ENCODE results near the gene NPEPPS. TPM values are rescaled to one million over a fixed set of nuclear protein-coding genes. Genes with fewer than 3 reads are reported as not detected.

Gene NPEPPS
- total and polyA plus RNA-seq, 2 of the 8 experiments (the other 6 are each of a cell fraction or from before 2014, with no cell fraction given): 53.6 to 118 TPM

GRCh38 chr17:47632991-47633390 is 102.1 kb downstream of the NPEPPS start:
- Histone ChIP-seq H3K23ac (ENCODE audit: insufficient read length) (no peak overlapping the region), H2BK20ac (ENCODE audit: low read length) (no peak overlapping the region), H2BK12ac (ENCODE audit: low read depth, low read length) (no peak overlapping the region), H3K4me1 (replicated peaks in 1 of 4; ENCODE audit: control insufficient read depth in 3 of 4, insufficient read depth in 4 of 4, low read length in 3 of 4) (no peaks in the 10 kb centered on the region), H3K18ac (ENCODE audit: extremely low read depth, low read length) (no peak overlapping the region), H3K9me3 (ENCODE audit: insufficient read depth in 2 of 2, low read depth in 1 of 2, low read length in 1 of 2) (no peaks in the 10 kb centered on the region), H3K4ac (replicated peaks; ENCODE audit: insufficient read length, low read depth, low read length) (no peak overlapping the region), H2BK120ac (replicated peaks; ENCODE audit: low read depth, low read length) (no peak overlapping the region), H3K79me1 (ENCODE audit: low read depth, low read length) (no peaks in the 10 kb centered on the region), H4K5ac (ENCODE audit: insufficient read length, low read depth, low read length) (no peak overlapping the region), H3K79me2 (ENCODE audit: control insufficient read depth in 1 of 2, insufficient read depth in 2 of 2, low read length in 2 of 2) (no peaks in the 10 kb centered on the region), H4K91ac (replicated peaks; ENCODE audit: insufficient read length, low read length) (no peak overlapping the region), H4K8ac (ENCODE audit: extremely low read depth, insufficient read depth, low read length) (no peak overlapping the region), H3K27ac (ENCODE audit: low read depth, low read length) (no peak overlapping the region), H2AFZ (ENCODE audit: low read length) (no peak overlapping the region), H3K27me3 (replicated peaks in 1 of 4; ENCODE audit: control insufficient read depth in 3 of 4, extremely low read depth in 1 of 4, insufficient read depth in 3 of 4, low read length in 3 of 4) (no peaks in the 10 kb centered on the region), H3K9ac (replicated peaks in 1 of 4; ENCODE audit: extremely low read depth in 1 of 4, low read depth in 3 of 4, low read length in 3 of 4) (no peak overlapping the region), H3K56ac (replicated peaks; ENCODE audit: insufficient read length, low read depth, low read length) (no peak overlapping the region), H2BK15ac (ENCODE audit: low read length) (no peak overlapping the region), H2BK5ac (ENCODE audit: low read depth, low read length) (no peak overlapping the region), H2AK5ac (ENCODE audit: low read depth, low read length) (no peak overlapping the region), H3K4me2 (ENCODE audit: insufficient read depth in 1 of 2, low read depth in 2 of 2, low read length in 2 of 2) (no peak overlapping the region), H3K36me3 (ENCODE audit: control insufficient read depth in 2 of 4, insufficient read depth in 4 of 4, low read length in 3 of 4) (no peaks in the 10 kb centered on the region; a peak in 2 of 8 replicates), H4K20me1 (replicated peaks in 1 of 2; ENCODE audit: control insufficient read depth in 1 of 2, insufficient read depth in 2 of 2, low read length in 2 of 2) (peaks cover 0 to 2% of the 10 kb centered on the region in 2 experiments), H3K4me3 (ENCODE audit: extremely low read depth in 1 of 4, insufficient read depth in 2 of 4, low read depth in 3 of 4, low read length in 4 of 4) (no peak overlapping the region), H3K23me2 (ENCODE audit: low read depth, low read length) (no peaks in the 10 kb centered on the region), H3K14ac (ENCODE audit: insufficient read length) (no peak overlapping the region)
- WGBS, 2 experiments (ENCODE audit: extremely low coverage in 1 of 2, insufficient coverage in 1 of 2, insufficient read length in 1 of 2, insufficient replicate concordance in 2 of 2, low coverage in 1 of 2, low lambda C conversion rate in 2 of 2, missing lambda C conversion rate in 1 of 2): 98% methylated on average over 3 of the region's 3 CpGs; no CpG with 5 or more reads in 1 of the 2 experiments
- DNase-seq (ENCODE audit: low read depth in 1 of 2, low spot score in 2 of 2) (no peak), FAIRE-seq (no peak)
- ChIA-PET CTCF (ENCODE audit: partially characterized antibody) (interaction anchor here (0.8 to 1.0 kb wide), 2 partner anchors 10 to 17 kb away, joined by 4 to 6 read pairs; no protein-coding TSS in a partner anchor), POLR2A (ENCODE audit: partially characterized antibody) (interaction anchor here (0.6 to 2.3 kb wide), 3 partner anchors 9 to 1970 kb away, joined by 3 to 6 read pairs (median 3); no protein-coding TSS in a partner anchor)
- TF ChIP-seq POLR2AphosphoS5 (IDR thresholded peaks at IDR 0.05; ENCODE audit: low read depth, low read length) (no peak), USF2 (IDR thresholded peaks at IDR 0.05; ENCODE audit: low read length) (no peak), RFX5 (IDR thresholded peaks at IDR 0.05; ENCODE audit: borderline replicate concordance, low read depth, low read length) (no peak), GABPA (IDR thresholded peaks at IDR 0.05; ENCODE audit: borderline replicate concordance, insufficient read depth, low read length) (no peak), SIRT6 (IDR thresholded peaks at IDR 0.05; ENCODE audit: low read length) (no peak), RNF2 (IDR thresholded peaks at IDR 0.05; ENCODE audit: borderline replicate concordance, low read depth, low read length, missing control alignments, poor library complexity, severe bottlenecking) (no peak), ASH2L (IDR thresholded peaks at IDR 0.05; ENCODE audit: low read length) (no peak), BRCA1 (IDR thresholded peaks at IDR 0.05; ENCODE audit: low read depth, low read length) (no peak), BCL11A (IDR thresholded peaks at IDR 0.05; ENCODE audit: low read depth in 2 of 2, low read length in 2 of 2) (no peak), CTCF (IDR thresholded peaks at IDR 0.05; ENCODE audit: control extremely low read depth in 1 of 3, insufficient read depth in 1 of 3, low read depth in 1 of 3, low read length in 3 of 3) (no peak)

All from H1 (cell line).